Cardiac septum (tissue), 1 donor: ENCODE data around the gene BBS9. TPM values are rescaled to one million over a fixed set of nuclear protein-coding genes. Genes with fewer than 3 reads are reported as not detected.
A peak's percentile ranks its signal among the peaks of the same experiment; 100 is the strongest.
"Not testable (repeated sequence)": the region's sequence is repeated elsewhere in the genome, so short reads cannot be mapped to it uniquely, and the experiment has no call there.

Experiments
- DNase-seq: peaks from one replicate; pipeline ENCODE4 v3.0.0-alpha.2; 2020; ENCODE audit warnings: low spot score
- intact Hi-C: fragments of 100-400 bp; cut with DNase I; formaldehyde crosslinking; loops from one replicate; pipeline ENCODE4 v1.14.0; 2022
- long read RNA-seq: library from polyadenylated mRNA; unstranded; transcript quantifications from one replicate; pipeline ENCODE4 v2.0.0, GENCODE V29; 2021
- total RNA-seq: library from RNA; stranded (reverse); fragmentation: NEBNext Ultra II Directional; extraction: Animal tissue kit (Norgen Biotek cat#: 25700); gene quantifications from one replicate; pipeline ENCODE4 v1.2.1, GENCODE V29; 2021
- donor health status: DM: no; HTN: no; CAD: no.

The BBS9 gene
- 8.7 TPM for total RNA-seq
- long read RNA-seq, partial matches to known transcripts: 2 of 8 reads
- long read RNA-seq, other reads (novel, unspliced or antisense): 6 of 8 reads

GRCh38 chr7:33128990-33129805 is at the start of gene BBS9:
TSS of gene BBS9 (plus strand) at chr7:33129564. CDS start at chr7:33146253, 16,689 bp downstream.
- intact Hi-C loops: no loop called here

GRCh38 chr7:33079763-33080690 is 49.3 kb upstream of the BBS9 start:
- DNase-seq: no peak
- intact Hi-C loops: no loop called here

More at GRCh38 chr7:33128990-33129805, at the start of gene BBS9:
- DNase-seq: peak; percentile 97

GRCh38 chr7:33087356-33087755 is 42.0 kb upstream of the BBS9 start:
- DNase-seq: no peak
- intact Hi-C loops: no loop called here

GRCh38 chr7:33087858-33088257 is 41.5 kb upstream of the BBS9 start:
- intact Hi-C loops: no loop called here
- no peak for DNase-seq

- no peak for DNase-seq
- intact Hi-C loops: no loop called here
Observed at GRCh38 chr7:33089142-33089541, 40.2 kb upstream of the BBS9 start.

GRCh38 chr7:33091111-33091531 is 38.2 kb upstream of the BBS9 start:
- intact Hi-C loops: no loop called here
- no peak for DNase-seq

- intact Hi-C loops: no loop called here
Observed at GRCh38 chr7:33091641-33092191, 37.6 kb upstream of the BBS9 start.

GRCh38 chr7:33093266-33093665 is 36.1 kb upstream of the BBS9 start:
- no peak for DNase-seq
- intact Hi-C loops: no loop called here

More at GRCh38 chr7:33091641-33092191, 37.6 kb upstream of the BBS9 start:
- no peak for DNase-seq

- intact Hi-C loops: not testable (repeated sequence)
Observed at GRCh38 chr7:33094745-33095275, 34.6 kb upstream of the BBS9 start.

GRCh38 chr7:33099154-33099940 is 30.0 kb upstream of the BBS9 start:
- no peak for DNase-seq
- intact Hi-C loops: no loop called here

More at GRCh38 chr7:33094745-33095275, 34.6 kb upstream of the BBS9 start:
- not testable (repeated sequence) for DNase-seq

- DNase-seq: no peak
- intact Hi-C loops: loop anchor here (10.0 kb wide), 3 partner anchors 56 to 606 kb away; partner anchors contain the start of genes AVL9 and LSM5
Observed at GRCh38 chr7:33100770-33101169, 28.6 kb upstream of the BBS9 start.

- intact Hi-C loops: loop anchor here (10.0 kb wide), 3 partner anchors 57 to 607 kb away; partner anchors contain the start of genes AVL9 and LSM5
- DNase-seq: no peak
Observed at GRCh38 chr7:33101906-33102305, 27.5 kb upstream of the BBS9 start.

GRCh38 chr7:33107136-33108066 is 22.0 kb upstream of the BBS9 start:
- no peak for DNase-seq
- intact Hi-C loops: loop anchor here (5.0 to 10.0 kb wide), 6 partner anchors 45 to 613 kb away; partner anchors contain the start of genes AVL9, FKBP9, LSM5 and NT5C3A

GRCh38 chr7:33108554-33109004 is 20.8 kb upstream of the BBS9 start:
- intact Hi-C loops: loop anchor here (5.0 to 10.0 kb wide), 6 partner anchors 46 to 614 kb away; partner anchors contain the start of genes AVL9, FKBP9, LSM5 and NT5C3A
- DNase-seq: no peak

GRCh38 chr7:33109005-33109757 is 20.2 kb upstream of the BBS9 start, which contains the start of gene RP9:
TSS of gene RP9 (minus strand) at chr7:33109404. CDS start at chr7:33109372, 32 bp downstream.
- peak; percentile 86 for DNase-seq
- intact Hi-C loops: loop anchor here (5.0 to 10.0 kb wide), 6 partner anchors 47 to 614 kb away; partner anchors contain the start of genes AVL9, FKBP9, LSM5 and NT5C3A

- intact Hi-C loops: loop anchor here (5.0 to 10.0 kb wide), 6 partner anchors 47 to 615 kb away; partner anchors contain the start of genes AVL9, FKBP9, LSM5 and NT5C3A
- DNase-seq: no peak
Observed at GRCh38 chr7:33109758-33110238, 19.6 kb upstream of the BBS9 start.
